Loucy (cell line): ENCODE results near the gene AHRR.
"Not testable (repeated sequence)": the region's sequence is repeated elsewhere in the genome, so short reads cannot be mapped to it uniquely, and the experiment has no call there.

ENCODE experiments used
- EZH2phosphoT487 ChIP-seq: fragments of 200-600 bp; IDR thresholded peaks from 2 replicates; pipeline ENCODE4 v1.6.1; 2018; ENCODE audit warnings: antibody characterized with exemption, mild to moderate bottlenecking, moderate library complexity, borderline replicate concordance
- TF ChIP-seq, protein P1 (sequence below): fragments of 200-600 bp; sonication (generic); conservative IDR thresholded peaks from 2 replicates; pipeline ENCODE4 v1.5.1; 2014; ENCODE audit warnings: mild to moderate bottlenecking, antibody characterized with exemption, low read length

DNA sequence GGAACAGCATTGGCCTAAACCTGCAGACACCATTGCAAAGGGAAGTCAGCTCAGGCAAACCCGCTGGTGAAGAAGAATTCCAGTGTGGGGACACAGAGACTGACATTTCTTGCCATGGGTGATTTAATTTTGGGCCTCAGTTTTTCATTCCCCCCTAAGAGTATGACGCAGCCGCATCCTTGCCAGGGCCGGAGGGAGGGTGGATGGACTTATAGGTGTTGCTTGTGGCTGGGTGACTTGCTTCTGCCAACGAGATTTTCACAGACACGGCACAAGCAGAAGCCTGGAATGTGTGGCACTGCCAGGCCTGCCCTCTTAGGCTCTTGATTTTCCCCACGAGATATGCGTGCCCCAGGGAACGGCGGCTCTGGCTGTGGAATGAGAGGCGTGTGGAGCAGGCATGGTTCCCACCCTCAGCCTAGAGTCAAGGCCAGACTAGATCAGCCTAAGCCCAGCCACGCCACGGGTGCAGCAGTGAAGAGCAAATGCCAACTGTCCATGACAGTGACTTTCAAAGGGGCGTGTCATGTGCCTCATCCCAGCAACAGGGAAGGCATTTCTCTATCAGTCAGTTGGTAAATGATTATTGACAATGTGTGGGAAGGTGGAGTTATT lies 42.4 kb upstream of the AHRR start:
- TF ChIP-seq, protein P1, sequence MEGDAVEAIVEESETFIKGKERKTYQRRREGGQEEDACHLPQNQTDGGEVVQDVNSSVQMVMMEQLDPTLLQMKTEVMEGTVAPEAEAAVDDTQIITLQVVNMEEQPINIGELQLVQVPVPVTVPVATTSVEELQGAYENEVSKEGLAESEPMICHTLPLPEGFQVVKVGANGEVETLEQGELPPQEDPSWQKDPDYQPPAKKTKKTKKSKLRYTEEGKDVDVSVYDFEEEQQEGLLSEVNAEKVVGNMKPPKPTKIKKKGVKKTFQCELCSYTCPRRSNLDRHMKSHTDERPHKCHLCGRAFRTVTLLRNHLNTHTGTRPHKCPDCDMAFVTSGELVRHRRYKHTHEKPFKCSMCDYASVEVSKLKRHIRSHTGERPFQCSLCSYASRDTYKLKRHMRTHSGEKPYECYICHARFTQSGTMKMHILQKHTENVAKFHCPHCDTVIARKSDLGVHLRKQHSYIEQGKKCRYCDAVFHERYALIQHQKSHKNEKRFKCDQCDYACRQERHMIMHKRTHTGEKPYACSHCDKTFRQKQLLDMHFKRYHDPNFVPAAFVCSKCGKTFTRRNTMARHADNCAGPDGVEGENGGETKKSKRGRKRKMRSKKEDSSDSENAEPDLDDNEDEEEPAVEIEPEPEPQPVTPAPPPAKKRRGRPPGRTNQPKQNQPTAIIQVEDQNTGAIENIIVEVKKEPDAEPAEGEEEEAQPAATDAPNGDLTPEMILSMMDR: not testable (repeated sequence)
- not testable (repeated sequence) for TF ChIP-seq EZH2phosphoT487
